Measurements from ENCODE around the gene BMP7.

BMP7 gene

DNA sequence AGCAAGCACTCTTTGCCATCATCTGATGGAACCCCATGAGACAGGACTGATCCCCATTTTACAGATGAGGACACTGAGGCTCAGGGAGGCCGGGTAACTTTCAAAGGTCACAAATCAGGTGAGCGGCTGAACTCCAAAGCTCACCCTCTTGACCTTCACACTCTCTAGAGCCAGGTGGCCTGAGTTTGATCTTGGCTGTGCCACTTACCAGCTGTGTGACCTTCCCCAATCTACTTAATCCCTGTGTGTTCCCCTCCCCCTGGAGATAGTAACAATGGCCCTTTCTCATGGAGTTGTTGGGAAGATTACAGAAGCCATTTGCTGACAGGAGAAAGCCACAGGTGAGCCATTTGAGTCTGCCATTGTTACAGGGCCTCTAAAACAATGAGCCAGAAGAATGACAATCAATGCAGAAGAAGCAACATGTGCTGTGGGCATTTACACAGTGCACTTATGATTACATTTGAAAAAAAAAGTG lies 34.5 kb downstream of the BMP7 start:
- no peak for DNase-seq (ENCODE audit: low read depth, low spot score)

DNA sequence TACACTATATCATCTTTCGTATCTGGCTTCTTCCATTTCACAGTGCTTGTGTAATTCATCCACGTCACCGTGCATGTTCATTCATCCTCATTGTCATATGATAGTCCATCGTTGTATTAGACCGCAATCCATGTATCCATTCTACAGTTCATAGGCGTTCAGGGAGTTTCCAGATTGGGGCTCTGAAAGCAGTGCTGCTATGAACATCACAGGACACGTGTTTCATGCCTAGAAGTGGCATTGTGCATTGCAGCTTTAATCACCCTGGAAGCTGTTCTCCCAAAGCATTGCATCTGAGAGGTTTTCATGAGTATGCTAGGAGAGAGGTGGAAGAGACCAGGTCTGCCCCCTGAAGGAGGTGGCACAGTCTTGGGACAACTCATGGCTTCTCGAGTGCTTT lies 35.3 kb downstream of the BMP7 start:
- no peak for DNase-seq (ENCODE audit: low read depth, low spot score)

DNA sequence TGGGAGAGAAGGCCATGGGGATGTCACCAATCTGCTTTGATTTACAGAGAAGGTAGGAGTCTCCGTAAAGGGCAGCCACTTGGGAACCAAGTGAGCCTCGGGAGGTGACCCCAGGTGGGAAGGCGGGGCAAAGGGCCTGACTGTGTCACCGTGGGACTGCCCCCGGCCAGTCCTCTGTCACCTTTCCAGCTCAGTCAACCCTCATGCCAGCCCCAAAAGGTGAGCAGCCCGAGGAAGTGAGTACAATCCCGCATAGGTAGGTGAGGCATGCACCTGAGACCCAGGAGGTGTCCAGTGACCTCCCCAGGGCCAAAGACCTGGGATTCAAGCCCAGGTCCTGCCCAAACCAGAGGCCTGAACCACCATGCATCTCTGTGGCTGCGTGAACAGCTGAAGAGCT lies 36.2 kb downstream of the BMP7 start:
- DNase-seq (ENCODE audit: low read depth, low spot score) = no peak

DNA sequence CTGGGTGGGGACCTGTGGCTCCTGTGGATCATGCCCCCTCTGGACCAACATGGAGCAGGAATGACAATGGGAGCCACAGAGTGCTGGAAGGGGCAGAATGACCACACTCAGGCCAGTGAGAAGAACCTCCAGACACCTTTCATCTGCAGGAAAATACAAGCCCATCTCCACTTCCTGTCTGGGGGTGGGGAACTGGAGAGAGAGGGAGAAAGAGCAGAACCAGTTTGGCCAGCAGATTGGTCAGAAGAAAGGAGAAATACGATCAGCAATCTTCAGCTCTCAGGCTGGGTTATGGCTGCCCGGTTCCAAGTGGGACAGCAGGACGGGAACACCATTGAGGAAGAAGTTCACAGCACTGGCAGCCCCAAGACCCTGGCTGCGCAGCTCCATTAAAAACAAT lies 37.0 kb downstream of the BMP7 start:
- DNase-seq (ENCODE audit: low read depth, low spot score) = no peak

DNA sequence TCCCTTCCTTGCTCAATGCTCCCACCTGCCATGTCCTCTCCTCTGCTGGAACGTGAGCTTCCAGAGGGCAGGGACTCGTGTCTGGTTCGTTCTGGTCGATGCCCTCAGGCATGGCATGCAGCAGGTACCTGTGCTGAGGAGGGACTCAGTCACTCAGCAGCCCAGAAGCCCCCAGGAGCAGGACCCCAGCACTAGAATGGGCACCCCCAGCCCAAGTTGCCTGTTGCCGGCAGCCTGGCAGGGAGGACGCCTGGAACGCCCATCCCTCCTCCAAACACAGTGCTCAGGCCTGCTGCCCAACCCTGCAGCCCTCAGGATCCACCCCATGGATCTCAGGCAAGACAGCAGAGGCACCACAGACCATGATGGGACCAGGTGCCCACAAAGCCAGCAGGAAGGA lies 40.6 kb downstream of the BMP7 start:
- no peak for DNase-seq (ENCODE audit: low read depth, low spot score)

DNA sequence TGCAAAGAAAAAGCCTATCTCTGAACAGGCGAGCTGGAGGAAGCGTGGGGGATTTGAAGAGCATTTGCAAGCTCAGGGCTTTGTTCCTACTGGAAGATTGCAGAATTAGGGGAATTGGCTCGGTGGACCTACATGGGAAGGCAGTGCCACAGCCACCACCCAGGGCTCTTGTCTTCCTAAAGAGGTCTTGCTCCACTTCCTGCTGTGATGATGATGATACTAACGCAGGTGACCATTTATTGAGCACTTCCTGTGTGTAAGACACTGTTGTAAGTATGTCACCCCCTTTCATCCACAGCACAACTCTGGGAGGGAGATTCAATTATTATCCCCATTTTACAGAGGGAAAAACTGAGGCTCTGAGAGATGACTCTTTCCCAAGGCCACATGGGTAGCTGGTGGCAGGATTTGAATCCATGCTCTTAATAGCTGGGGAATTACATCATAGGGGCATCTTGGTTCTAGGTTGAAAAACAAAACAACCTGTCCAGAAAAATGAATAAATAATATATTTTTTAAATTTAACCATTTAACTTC lies 41.2 kb downstream of the BMP7 start:
- DNase-seq (ENCODE audit: low read depth, low spot score) = no peak

DNA sequence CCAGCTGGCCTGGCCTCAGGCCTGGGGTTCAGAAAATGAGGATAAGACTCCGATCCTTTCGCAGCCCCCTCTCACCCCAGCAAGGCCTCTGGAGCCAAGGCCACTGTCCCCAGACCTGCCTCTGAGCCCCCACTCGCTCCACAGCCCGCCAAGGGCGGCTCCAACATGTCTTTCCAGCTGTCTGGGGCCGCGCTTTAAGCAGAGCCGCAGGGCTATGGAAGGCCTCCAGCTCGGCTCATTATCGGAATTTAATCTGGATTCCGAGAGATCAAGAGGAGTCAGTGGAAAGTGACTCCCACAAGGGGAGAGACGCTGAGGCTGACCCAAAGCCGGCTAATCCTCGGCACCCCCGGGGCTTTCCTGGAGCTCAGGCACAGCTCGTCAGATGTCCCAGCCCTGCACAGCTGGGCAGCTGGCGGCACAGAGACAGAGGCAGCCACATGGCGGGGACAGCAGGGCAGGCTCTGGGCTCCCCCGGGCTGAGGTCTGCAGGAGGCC lies 41.8 kb downstream of the BMP7 start:
- no peak for DNase-seq (ENCODE audit: low read depth, low spot score)

DNA sequence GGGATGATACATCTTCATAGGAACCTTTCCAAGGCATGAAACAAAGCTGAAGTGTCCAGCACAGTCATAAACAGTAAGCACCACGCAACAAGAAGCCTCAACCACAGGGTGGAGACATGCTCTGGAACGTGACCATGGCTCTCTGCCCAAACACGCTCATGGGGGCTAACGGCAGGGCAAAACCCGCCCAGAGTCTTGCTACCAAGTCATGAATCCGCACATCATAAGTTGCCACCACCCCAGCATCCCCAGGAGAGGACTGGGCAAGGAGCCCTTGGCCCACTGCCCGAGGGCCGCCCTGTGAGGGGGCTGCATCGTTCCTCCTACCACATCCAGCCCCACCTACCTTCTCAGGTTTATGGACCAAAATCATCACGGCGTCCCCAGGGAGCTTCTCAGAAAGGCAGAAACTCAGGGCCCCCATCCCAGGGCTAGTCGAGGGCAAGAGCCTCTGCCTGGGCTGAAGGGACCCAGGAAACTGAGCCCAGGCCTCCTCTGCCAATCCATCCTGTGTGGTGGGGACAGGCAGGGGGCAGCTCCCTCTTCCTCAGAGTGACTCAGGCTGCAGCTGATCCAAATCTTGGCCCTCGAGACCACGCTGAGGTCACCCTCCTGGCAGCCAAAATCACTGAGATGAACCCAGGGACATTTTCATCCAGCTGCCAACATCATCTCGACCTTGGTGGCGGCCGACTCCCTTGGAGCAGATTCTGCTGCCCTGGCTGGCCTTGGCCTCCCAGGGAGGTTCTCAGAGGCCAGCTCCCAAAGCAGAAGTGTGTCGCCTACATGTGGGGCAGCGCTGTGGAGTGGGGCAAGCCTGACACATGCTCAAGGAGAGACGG lies 42.6 kb downstream of the BMP7 start:
- DNase-seq (ENCODE audit: low read depth, low spot score) = no peak

DNA sequence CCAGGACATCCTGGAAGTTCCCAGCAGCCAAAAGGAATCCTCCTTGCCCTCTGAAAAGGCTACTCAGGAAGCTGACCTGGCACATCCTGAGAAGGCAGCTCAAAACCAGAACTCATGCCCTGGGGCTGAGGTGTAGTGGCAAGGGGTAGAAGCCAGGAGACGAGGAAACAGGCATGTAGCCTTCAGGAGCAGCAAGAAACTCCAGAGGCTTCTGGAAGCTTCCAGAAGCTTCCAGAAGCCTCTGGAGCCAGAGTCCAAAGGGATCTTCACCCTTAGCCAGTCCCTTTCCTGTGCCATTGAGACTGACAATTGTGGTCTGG lies 43.9 kb downstream of the BMP7 start:
- DNase-seq (ENCODE audit: low read depth, low spot score) = no peak

DNA sequence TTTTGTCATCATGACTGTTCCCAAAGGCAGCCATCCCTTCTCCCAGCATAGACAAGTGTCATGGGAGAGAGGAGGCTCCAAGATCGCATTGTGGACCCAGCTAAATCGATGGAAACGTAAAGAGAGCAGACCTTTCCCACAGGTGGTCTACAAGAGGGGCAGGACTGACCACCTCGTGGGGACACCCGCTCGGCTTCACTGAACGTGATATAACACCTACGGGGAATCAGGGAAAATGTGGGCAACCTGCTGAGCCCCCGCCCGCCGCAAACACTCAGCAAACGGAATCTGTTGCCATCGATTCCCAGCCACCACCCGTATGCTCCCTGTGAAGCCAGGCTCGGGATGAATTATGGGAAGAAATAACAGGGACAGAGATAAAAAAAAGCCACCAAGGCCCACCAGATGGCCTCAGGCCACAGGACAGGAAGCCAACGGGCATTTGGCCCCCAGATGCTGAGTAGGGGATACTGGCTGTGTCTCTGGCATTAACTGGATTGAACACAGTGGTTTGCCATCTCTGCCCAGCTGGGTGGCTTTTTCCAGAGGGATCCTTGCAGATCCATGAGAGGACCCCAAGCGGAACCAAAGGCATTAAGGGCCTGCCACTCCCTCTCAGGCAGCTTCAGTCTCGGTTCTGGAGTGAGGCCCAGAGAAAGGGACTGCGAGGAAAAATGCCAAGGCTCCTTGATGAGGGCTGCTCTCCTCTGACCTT lies 44.4 kb downstream of the BMP7 start:
- no peak for DNase-seq (ENCODE audit: low read depth, low spot score)

DNA sequence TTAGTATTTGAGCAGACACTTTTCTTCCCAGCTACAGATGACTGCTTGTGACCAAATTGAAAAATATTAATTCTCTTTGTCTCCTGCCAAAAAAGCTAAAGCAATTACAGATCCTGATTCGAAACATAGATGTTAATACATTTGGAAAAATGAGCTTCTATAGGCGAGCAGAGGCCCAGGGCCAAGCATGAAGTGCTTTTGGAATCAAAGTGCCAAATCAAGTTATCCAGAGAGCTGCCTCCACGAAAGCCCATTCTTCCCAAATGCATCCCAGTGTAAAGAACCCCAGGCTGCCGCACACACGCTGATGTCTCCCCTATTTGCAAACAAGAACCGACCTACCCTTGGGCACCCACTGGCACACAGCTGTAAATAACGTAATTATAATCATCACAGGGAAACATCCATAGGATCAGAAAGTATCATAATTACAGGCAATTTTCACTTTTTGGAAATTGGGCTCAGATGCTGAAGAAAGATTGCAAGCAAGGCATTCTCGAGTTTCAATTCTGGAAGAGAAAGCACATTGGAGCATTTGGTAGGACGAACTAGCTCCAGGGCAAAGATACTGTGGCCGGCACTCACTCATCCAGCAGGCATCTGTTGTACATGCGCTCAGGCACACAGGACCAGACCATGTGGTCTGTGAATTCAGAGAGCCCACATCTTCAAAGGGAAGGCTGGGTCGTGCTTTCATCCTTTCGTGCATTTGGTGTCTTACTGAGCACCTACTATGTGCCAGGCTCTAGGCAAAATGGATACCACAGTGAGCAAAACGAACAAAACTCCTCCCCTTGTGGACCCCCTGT lies 45.9 kb downstream of the BMP7 start:
- no peak for DNase-seq (ENCODE audit: low read depth, low spot score)

DNA sequence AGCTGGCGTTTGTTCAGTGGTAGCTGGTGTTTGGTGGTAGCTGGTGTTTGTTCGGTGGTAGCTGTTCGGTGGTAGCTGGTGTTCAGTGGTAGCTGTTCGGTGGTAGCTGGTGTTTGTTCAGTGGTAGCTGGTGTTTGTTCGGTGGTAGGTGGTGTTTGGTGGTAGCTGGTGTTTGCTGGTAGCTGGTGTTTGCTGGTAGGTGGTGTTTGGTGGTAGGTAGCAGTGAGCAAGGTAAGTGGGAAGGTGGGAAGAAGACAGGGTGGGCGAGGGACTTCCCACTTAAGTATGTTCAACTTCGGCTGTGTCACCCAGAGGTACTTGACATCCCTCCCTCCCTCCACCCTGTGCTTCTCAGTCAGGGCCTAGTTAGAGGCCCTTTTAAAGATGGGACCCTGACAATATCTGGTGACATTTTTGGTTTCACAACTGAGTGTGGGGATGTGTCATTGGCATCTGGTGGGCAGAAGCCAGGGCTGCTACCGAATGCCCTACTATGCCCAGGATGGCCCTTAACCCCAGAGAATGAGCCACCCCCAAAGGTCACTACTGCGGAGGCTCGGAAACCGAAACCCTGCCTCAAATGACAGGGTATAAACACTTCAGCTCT lies 47.3 kb downstream of the BMP7 start:
- no peak for DNase-seq (ENCODE audit: low read depth, low spot score)

DNA sequence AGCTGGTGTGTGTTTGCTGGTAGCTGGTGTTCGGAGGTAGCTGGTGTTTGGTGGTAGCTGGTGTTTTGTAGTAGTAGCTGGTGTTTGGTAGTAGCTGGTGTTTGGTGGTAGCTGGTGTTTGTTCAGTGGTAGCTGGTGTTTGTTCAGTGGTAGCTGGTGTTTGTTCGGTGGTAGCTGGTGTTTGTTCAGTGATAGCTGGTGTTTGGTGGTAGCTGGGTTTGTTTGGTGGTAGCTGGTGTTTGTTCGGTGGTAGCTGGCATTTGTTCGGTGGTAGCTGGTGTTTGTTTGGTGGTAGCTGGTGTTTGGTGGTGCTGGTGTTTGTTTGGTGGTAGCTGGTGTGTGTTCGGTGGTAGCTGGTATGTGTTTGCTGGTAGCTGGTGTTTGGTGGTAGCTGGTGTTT lies 48.0 kb downstream of the BMP7 start:
- no peak for DNase-seq (ENCODE audit: low read depth, low spot score)

DNA sequence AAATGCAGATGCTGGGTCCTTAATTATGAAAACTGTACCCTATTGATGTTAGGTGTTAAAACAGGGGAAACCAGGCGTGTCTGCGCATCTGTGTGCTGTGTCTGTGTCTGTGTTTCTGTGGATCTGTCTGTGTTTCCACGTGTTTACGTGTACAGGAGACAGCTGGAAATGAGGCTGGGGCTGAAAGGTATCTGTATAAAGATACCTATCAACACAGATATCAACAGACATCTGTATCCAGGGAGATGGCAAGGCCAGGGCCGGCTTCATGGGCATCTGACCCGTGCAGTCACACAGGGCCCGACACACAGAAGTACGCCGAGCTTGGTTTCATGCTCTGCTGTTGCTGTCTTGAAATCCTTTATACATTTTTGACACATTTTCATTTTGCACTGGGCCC lies 48.6 kb downstream of the BMP7 start:
- DNase-seq (ENCODE audit: low read depth, low spot score) = no peak

DNA sequence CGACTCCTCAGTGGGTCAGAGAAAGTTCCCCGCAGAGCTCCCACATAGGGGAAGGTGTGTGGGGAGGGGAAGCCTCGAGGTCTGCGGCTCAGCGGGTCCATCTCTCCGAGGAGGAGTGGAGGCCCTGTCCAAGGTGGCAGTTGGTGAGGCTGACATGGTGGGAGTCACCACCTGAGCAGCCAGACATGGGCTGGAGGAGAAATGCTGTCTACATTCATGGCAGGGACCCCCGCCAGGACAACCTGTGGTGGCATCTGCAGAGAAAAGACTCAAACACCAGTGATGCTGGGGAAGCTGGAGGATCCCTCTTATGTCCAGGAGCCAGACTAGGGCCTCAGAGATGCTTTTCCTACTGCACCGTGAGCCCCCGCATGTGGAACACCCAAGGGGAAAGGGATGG lies 49.8 kb downstream of the BMP7 start:
- no peak for DNase-seq (ENCODE audit: low read depth, low spot score)

DNA sequence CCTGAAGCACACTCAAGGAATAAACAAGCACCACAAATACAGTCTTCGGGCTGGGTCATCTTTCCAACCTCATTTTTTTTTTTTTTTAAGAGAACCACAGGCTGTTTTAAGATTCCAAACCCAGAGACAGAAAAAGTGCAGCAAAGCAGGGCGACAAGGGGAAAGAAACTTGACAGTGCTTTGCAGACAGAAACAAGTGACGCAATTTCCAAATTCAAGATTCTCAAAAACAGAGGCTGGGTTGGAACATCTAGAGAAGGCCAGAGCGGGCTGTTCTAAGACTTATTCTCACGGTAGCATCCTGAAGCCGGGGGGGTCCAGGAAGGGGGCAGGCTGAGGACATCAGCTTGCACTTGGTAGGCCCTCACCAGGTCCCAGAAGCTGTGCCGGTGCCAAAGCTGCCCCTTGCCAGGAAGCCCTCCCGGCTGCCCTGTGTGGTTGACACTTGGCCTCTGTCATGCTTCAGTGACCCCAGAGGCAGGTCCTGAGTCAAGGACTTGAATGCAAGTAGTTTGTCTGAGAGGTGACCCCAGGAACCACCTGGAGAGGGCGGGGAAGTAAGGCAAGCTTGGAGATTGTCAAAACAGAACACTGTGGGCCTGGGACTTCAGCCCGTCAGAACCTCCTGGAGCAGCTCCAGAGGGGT lies 50.5 kb downstream of the BMP7 start:
- DNase-seq (ENCODE audit: low read depth, low spot score) = no peak

DNA sequence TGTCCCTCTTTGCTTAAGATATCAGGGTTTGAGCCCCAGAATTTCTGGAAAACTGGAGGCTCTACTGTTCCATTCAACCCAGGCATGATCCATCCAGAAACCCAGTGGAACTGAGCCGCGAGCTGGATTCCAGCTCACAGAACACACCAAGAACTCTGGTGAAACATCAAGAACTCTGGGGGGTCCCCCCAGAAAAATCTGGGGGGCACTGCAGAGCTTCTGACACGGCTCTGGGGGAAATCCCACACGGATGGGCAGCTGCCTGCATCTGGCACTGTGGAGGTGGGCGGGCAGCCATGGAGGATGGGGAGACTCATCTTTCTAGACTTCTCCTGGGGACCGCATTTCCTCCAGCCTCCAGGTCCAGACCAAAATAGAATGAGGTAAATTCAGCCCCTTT lies 51.0 kb downstream of the BMP7 start:
- DNase-seq (ENCODE audit: low read depth, low spot score) = no peak

DNA sequence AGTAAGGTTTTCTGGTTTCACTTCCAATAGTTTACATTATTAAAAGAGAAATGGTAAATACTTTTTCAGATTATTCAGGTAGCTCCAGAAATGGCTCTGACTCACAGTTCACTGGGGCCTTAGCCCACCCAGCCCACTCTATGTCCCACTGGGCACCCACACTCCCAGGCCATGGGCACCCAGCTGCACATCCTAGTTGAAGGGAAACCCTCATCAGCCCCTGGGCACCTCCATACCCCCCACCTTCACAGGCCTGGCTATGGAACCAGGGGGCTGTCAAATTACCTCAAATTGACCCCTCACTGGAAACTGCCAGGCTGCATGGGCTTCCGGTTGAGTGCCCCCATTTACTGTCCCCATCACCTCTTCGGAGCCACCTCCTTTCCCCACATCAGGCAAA lies 51.5 kb downstream of the BMP7 start:
- no peak for DNase-seq (ENCODE audit: low read depth, low spot score)

DNA sequence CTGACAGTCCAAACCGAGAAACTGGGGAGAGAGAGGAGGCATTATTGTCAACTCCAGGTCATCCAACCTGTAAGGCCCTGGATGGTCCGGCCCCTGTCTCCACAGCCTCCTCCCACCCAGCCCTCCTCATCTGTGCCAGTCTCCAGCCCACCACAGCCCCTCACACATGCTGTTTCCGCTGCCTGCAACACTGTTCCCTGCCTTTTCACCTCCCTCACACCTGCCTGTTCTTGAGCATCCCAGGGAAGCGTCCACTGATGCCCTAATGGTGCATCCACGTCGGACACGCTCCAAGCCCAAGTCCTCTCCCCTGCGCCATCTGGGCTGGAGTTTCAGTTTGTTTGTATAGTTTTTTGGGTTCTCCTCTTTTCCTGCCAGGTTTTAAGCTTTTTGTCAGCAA lies 52.0 kb downstream of the BMP7 start:
- no peak for DNase-seq (ENCODE audit: low read depth, low spot score)

DNA sequence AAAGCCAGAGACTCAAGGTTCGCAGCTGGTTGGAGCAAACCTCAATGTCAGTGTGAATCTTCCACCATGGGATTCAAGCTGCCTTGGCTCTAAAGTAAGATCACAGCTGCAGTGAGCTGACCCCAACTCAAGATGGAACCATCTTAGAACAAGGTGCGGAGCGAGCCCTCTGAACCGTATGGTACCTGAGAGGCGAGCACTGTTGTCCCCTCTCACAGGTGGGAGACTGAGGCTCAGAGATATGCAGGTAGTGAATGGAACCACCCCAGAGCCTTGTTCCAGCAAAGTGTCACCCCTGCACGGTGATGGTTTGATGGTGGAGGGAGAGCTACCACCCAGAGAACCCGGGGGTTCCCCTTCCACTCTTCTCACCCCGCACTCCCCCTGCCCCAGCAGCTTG lies 52.5 kb downstream of the BMP7 start:
- no peak for DNase-seq (ENCODE audit: low read depth, low spot score)

DNA sequence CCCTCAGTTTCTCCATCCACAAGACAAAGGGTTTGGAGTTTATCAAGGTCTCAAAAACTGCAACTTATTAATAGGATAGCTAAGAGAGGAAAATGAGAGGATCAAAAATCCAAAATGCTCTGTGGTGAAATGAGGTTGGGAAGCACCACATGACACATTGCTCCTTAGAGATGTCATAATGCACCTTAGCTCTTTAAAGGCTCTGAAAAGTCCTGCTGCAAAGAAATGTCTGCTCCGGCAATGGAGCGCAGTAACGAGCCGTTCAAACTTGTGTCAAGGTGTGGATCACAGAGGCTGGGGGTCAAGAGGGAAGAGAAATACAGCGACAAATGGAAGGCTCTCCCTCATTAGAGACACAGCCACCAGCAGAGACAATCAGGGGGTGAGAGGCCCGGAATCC lies 53.1 kb downstream of the BMP7 start:
- no peak for DNase-seq (ENCODE audit: low read depth, low spot score)
